Kidney (tissue), 14 donors: ENCODE data around the gene ASTN2. TPM values are rescaled to one million over a fixed set of nuclear protein-coding genes. Genes with fewer than 3 reads are reported as not detected.

Experiments
- DNase-seq, 5 donors: peaks; one replicate each; pipeline ENCODE4 v3.0.0-alpha.2; 2013 to 2020
- FAIRE-seq: peaks from 2 replicates; lab custom pipeline; 2012; peaks lifted over from hg19 to GRCh38; lab: Jason Lieb, UNC
- H3K27ac ChIP-seq, 2 donors: one replicate each; pipeline ENCODE4 v1.7.0; 2013; ENCODE audit warnings: low read depth in 2 of 2, low read length in 2 of 2, inconsistent platforms in 1 of 2
- H3K27me3 ChIP-seq: one replicate; pipeline ENCODE4 v1.7.1; 2013; ENCODE audit warnings: low read length, inconsistent platforms; ENCODE audit not compliant: control insufficient read depth, insufficient read depth
- H3K36me3 ChIP-seq, 3 donors: one replicate each; pipeline versions ENCODE4 v1.7.0 to v1.7.1; 2013; ENCODE audit warnings: low read length in 3 of 3, control low read depth in 1 of 3, inconsistent platforms in 1 of 3; ENCODE audit not compliant: insufficient read depth in 3 of 3, control insufficient read depth in 2 of 3
- H3K4me1 ChIP-seq, 3 donors: one replicate each; pipeline versions ENCODE4 v1.7.0 to v1.7.1; 2013; ENCODE audit warnings: low read length in 3 of 3, inconsistent platforms in 1 of 3, low read depth in 1 of 3; ENCODE audit not compliant: control insufficient read depth in 2 of 3, insufficient read depth in 2 of 3
- H3K4me3 ChIP-seq, 3 donors: one replicate each; pipeline versions ENCODE4 v1.7.0 to v1.8.1; 2013; ENCODE audit warnings: low read length in 3 of 3, control low read depth in 1 of 3, inconsistent platforms in 1 of 3
- H3K9ac ChIP-seq, 3 donors: one replicate each; pipeline versions ENCODE4 v1.7.0 to v1.7.1; 2013; ENCODE audit warnings: low read length in 3 of 3, control low read depth in 1 of 3, inconsistent platforms in 1 of 3
- H3K9me3 ChIP-seq, 3 donors: one replicate each; pipeline versions ENCODE4 v1.7.0 to v1.7.1; 2013; ENCODE audit warnings: low read length in 3 of 3, control low read depth in 1 of 3, inconsistent platforms in 1 of 3; ENCODE audit not compliant: control insufficient read depth in 2 of 3, insufficient read depth in 1 of 3
- intact Hi-C: fragments of 100-400 bp; cut with DNase I; formaldehyde crosslinking; loops from one replicate; pipeline ENCODE4 v1.11.1; 2022
- polyA plus RNA-seq: library from polyadenylated mRNA; stranded (reverse); fragments of 350-450 nt; fragmentation: Illumina TruSeq; extraction: RNeasy Lipid Tissue Mini Kit (QIAGEN cat#74804); gene quantifications from one replicate; pipeline ENCODE4 v1.2.3, GENCODE V29; 2014; ENCODE audit warnings: low read depth, low replicate concordance; ENCODE audit not compliant: insufficient read depth
- total RNA-seq: library from RNA; stranded (reverse); fragmentation: NEBNext Ultra II Directional; extraction: Animal tissue kit (Norgen Biotek cat#: 25700); gene quantifications from one replicate; pipeline ENCODE4 v1.2.1, GENCODE V29; 2021
- TF ChIP-seq, protein P1 (sequence below): IDR thresholded peaks from 3 replicates; pipeline ENCODE4 v1.5.1; 2012; ENCODE audit warnings: mild to moderate bottlenecking, moderate library complexity, borderline replicate concordance; ENCODE audit not compliant: insufficient read depth; ENCODE audit errors: extremely low read depth
- donor health status: control.
- donor health status: control.
- donor health status: control.
- donor health status: control.
- donor health status: control.
- donor health status: DM: yes; HTN: yes; CAD: no.
- donor health status: Normal renal cell carcinoma (clear cell type).

Gene ASTN2
- total and polyA plus RNA-seq, 2 donors from 2014 or later = 7.6 to 11.5 TPM

DNA sequence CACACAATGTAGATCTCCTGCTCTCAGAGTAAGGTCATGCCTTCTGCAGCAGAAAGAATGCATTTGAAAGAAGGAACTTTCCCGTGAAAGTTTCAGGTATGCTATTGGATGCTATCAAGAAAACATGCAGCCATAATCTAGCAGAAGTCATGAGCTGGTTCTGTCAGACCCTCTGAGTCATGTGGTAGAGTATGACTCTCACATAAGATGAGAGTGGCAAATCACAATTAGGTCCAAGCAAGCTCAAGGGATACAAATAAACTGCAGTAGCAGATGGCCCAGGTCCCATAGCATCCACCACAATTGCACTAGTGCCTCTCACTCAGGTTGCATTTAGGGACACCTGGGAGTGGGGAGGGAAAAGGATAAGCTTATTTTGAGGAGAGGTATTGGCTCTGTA is 292.8 kb downstream of the ASTN2 start:
- intact Hi-C loops = no loop called here
- no peak for FAIRE-seq
- TF ChIP-seq, protein P1, sequence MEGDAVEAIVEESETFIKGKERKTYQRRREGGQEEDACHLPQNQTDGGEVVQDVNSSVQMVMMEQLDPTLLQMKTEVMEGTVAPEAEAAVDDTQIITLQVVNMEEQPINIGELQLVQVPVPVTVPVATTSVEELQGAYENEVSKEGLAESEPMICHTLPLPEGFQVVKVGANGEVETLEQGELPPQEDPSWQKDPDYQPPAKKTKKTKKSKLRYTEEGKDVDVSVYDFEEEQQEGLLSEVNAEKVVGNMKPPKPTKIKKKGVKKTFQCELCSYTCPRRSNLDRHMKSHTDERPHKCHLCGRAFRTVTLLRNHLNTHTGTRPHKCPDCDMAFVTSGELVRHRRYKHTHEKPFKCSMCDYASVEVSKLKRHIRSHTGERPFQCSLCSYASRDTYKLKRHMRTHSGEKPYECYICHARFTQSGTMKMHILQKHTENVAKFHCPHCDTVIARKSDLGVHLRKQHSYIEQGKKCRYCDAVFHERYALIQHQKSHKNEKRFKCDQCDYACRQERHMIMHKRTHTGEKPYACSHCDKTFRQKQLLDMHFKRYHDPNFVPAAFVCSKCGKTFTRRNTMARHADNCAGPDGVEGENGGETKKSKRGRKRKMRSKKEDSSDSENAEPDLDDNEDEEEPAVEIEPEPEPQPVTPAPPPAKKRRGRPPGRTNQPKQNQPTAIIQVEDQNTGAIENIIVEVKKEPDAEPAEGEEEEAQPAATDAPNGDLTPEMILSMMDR = no peak

DNA sequence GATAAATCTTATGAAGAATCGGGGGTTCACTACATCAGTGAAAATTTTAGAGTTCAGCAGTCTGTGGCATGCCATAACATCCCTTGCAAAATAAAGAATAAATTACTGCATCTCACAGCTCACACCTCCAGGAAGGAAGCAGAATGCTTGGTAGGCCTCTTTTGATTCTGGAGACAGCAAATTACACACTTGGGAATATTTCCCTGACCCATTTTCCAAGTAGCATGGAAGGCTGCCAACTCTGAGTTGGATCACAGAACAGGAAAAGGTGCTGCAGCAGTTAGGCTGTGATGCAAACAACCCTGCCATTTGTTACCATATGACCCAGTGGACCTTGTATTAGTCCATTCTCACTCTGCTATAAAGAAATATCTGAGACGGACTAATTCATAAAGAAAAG is 293.5 kb downstream of the ASTN2 start:
- no peak overlapping the region for H3K9ac ChIP-seq
- H3K27me3 ChIP-seq = no peaks in the 10 kb centered on the region
- no peaks in the 10 kb centered on the region for H3K36me3 ChIP-seq
- intact Hi-C loops = no loop called here
- H3K4me1 ChIP-seq = no peaks in the 10 kb centered on the region
- no peak overlapping the region for H3K27ac ChIP-seq
- TF ChIP-seq, protein P1 = no peak
- DNase-seq = no peak
- H3K9me3 ChIP-seq = no peaks in the 10 kb centered on the region
- FAIRE-seq = no peak
- no peak overlapping the region for H3K4me3 ChIP-seq

More for the DNA sequence above, 292.8 kb downstream of the ASTN2 start:
- no peaks in the 10 kb centered on the region for H3K9me3 ChIP-seq
- H3K9ac ChIP-seq = no peak overlapping the region
- H3K36me3 ChIP-seq = no peaks in the 10 kb centered on the region
- H3K4me1 ChIP-seq = no peaks in the 10 kb centered on the region
- H3K27me3 ChIP-seq = no peaks in the 10 kb centered on the region
- H3K27ac ChIP-seq = no peak overlapping the region
- no peak for DNase-seq
- H3K4me3 ChIP-seq = no peak overlapping the region

DNA sequence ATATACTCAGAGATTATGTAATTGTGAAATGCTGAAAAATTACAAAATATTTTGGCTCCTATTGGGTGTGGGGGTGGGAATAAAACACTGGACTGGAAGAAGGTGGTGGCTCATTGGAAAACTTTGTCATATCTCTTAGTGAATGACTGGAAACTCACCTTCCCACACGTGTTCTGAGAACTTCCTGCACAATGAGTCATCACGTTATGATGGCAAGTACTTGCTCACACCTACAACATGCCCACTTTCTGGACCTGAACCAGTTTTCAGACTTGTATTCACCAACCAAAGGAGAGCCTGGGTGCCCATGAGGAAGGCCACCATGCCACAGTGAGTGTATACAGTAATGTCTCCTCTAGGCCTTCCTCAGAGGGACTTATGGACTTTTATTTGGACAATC is 294.8 kb downstream of the ASTN2 start:
- Histone ChIP-seq H3K9me3 (no peaks in the 10 kb centered on the region), H3K4me3 (no peak overlapping the region), H3K4me1 (no peaks in the 10 kb centered on the region), H3K27me3 (no peaks in the 10 kb centered on the region), H3K36me3 (no peaks in the 10 kb centered on the region), H3K9ac (no peak overlapping the region), H3K27ac (no peak overlapping the region)
- TF ChIP-seq, protein P1 = no peak
- DNase-seq = no peak
- intact Hi-C loops = no loop called here
- no peak for FAIRE-seq

DNA sequence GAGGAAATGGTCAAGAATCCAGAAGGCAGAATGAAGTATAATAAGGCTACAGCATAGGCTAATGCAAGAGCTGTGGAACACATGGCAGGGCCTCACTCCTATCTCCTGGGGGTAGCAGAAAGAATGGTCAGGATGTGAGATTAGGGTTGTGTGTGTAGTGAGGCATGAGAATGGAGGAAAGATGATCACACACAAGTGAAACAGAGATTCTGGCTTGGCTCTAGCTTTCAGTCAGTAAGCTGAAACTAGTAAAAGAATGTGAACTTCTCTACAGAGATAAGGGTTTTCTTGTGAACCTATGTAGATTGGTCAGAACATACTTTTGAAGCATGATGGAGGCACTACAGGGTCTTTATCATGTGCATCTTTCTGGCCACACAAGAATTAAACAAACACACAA is 298.8 kb downstream of the ASTN2 start:
- TF ChIP-seq, protein P1 = no peak
- no peaks in the 10 kb centered on the region for H3K36me3 ChIP-seq
- no peaks in the 10 kb centered on the region for H3K27me3 ChIP-seq
- H3K4me1 ChIP-seq = no peaks in the 10 kb centered on the region
- DNase-seq = no peak
- no peaks in the 10 kb centered on the region for H3K9me3 ChIP-seq
- no peak for FAIRE-seq
- intact Hi-C loops = no loop called here
- H3K4me3 ChIP-seq = no peak overlapping the region
- H3K27ac ChIP-seq = no peak overlapping the region
- H3K9ac ChIP-seq = no peak overlapping the region
